ENCODE results near the gene TEAD4.

GRCh38 chr12:3069714-3070113 lies 110.5 kb downstream of the TEAD4 start:
- TF ChIP-seq CTCF (IDR thresholded peaks at IDR 0.05 in 2 of 3, conservative IDR thresholded peaks at IDR 0.05 in 1 of 3; ENCODE audit: borderline replicate concordance in 1 of 3, insufficient read depth in 1 of 3, low read depth in 2 of 3, low read length in 2 of 3), result no peak
- TF ChIP-seq POLR2A (IDR thresholded peaks at IDR 0.05; ENCODE audit: borderline replicate concordance, extremely low read depth, insufficient read depth, insufficient read length), result no peak
- TF ChIP-seq ZBTB33 (IDR thresholded peaks at IDR 0.05; ENCODE audit: extremely low read depth, insufficient replicate concordance, low read length), result no peak
- TF ChIP-seq ZFX (IDR thresholded peaks at IDR 0.05), result no peak
- TF ChIP-seq POLR2AphosphoS5 (IDR thresholded peaks at IDR 0.05; ENCODE audit: low read depth, low read length), result no peak
- no peak for TF ChIP-seq REST (IDR thresholded peaks at IDR 0.05; ENCODE audit: low read depth)
- no peak for TF ChIP-seq ATF3 (IDR thresholded peaks at IDR 0.05)
- no peak for TF ChIP-seq SIN3A (IDR thresholded peaks at IDR 0.05; ENCODE audit: low read depth)
- TF ChIP-seq RAD21 (IDR thresholded peaks at IDR 0.05; ENCODE audit: low read depth), result no peak
